ENCODE data around the gene KDM4C.

- TF ChIP-seq, protein P1, sequence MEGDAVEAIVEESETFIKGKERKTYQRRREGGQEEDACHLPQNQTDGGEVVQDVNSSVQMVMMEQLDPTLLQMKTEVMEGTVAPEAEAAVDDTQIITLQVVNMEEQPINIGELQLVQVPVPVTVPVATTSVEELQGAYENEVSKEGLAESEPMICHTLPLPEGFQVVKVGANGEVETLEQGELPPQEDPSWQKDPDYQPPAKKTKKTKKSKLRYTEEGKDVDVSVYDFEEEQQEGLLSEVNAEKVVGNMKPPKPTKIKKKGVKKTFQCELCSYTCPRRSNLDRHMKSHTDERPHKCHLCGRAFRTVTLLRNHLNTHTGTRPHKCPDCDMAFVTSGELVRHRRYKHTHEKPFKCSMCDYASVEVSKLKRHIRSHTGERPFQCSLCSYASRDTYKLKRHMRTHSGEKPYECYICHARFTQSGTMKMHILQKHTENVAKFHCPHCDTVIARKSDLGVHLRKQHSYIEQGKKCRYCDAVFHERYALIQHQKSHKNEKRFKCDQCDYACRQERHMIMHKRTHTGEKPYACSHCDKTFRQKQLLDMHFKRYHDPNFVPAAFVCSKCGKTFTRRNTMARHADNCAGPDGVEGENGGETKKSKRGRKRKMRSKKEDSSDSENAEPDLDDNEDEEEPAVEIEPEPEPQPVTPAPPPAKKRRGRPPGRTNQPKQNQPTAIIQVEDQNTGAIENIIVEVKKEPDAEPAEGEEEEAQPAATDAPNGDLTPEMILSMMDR (IDR thresholded peaks at IDR 0.05), result no peak
- no peak for TF ChIP-seq POLR2A (IDR thresholded peaks at IDR 0.05)
Observed at GRCh38 chr9:6819112-6819511, 61.3 kb downstream of the KDM4C start.
